OCI-LY3 (cell line): ENCODE data around the gene STK39.

ENCODE experiments used
- H2AFZ ChIP-seq: fragments of 200-600, 300-600 bp; shearing (Covaris generic); 2 replicates; pipeline ENCODE4 v1.6.0; 2014; ENCODE audit warnings: antibody characterized with exemption, low read depth, low read length
- H3K27ac ChIP-seq: fragments of 200-600, 300-600 bp; sonication (generic); 2 replicates; pipeline ENCODE4 v1.5.1; 2014; ENCODE audit warnings: mild to moderate bottlenecking, low read length, moderate library complexity, mixed read lengths
- H3K27me3 ChIP-seq: fragments of 200-600, 300-600 bp; sonication (generic); 2 replicates; pipeline ENCODE4 v1.6.1; 2014; ENCODE audit warnings: low read depth, low read length, mixed read lengths
- H3K36me3 ChIP-seq: fragments of 200-600, 300-600 bp; sonication (generic); replicated peaks from 2 replicates; pipeline ENCODE3; 2014; ENCODE audit warnings: low read depth, low read length, mixed read lengths
- H3K4me1 ChIP-seq: fragments of 300-600, 200-600 bp; sonication (generic); 2 replicates; pipeline ENCODE4 v1.6.1; 2014; ENCODE audit warnings: low read length, mixed read lengths
- H3K4me2 ChIP-seq: fragments of 200-600, 300-600 bp; sonication (generic); 2 replicates; pipeline ENCODE4 v1.6.1; 2014; ENCODE audit warnings: low read length, mixed read lengths
- H3K4me3 ChIP-seq: fragments of 300-600, 200-600 bp; sonication (generic); 2 replicates; pipeline ENCODE4 v1.5.1; 2014; ENCODE audit warnings: antibody characterized with exemption, mild to moderate bottlenecking, low read length, moderate library complexity
- H3K79me2 ChIP-seq: fragments of 300-600, 200-600 bp; shearing (Covaris generic); 2 replicates; pipeline ENCODE4 v1.6.1; 2014; ENCODE audit warnings: mild to moderate bottlenecking, low read length, mixed read lengths
- H3K9ac ChIP-seq: fragments of 300-600, 200-600 bp; shearing (Covaris generic); 2 replicates; pipeline ENCODE4 v1.6.0; 2014; ENCODE audit warnings: mild to moderate bottlenecking, low read length, moderate library complexity
- H3K9me3 ChIP-seq: fragments of 200-600, 300-600 bp; shearing (Covaris generic); 2 replicates; pipeline ENCODE4 v1.6.1; 2014; ENCODE audit warnings: low read length, mixed read lengths; ENCODE audit not compliant: insufficient read depth
- H4K20me1 ChIP-seq: fragments of 200-600, 300-600 bp; sonication (generic); 2 replicates; pipeline ENCODE4 v1.6.1; 2016; ENCODE audit warnings: low read length, mixed read lengths; ENCODE audit not compliant: insufficient read depth
- CTCF ChIP-seq: fragments of 200-600, 300-600 bp; sonication (generic); IDR thresholded peaks from 2 replicates; pipeline ENCODE4 v1.5.1; 2014; ENCODE audit warnings: antibody characterized with exemption, low read length, low read depth
- EZH2phosphoT487 ChIP-seq: fragments of 200-600 bp; shearing (Covaris generic); IDR thresholded peaks from 2 replicates; pipeline ENCODE4 v1.6.1; 2018; ENCODE audit warnings: antibody characterized with exemption, mixed run types, low read depth

The STK39 gene

GRCh38 chr2:168139852-168140251, 107.5 kb downstream of the STK39 start:
- Histone ChIP-seq H3K79me2 (no peaks in the 10 kb centered on the region), H4K20me1 (no peaks in the 10 kb centered on the region), H3K36me3 (no peaks in the 10 kb centered on the region), H3K4me2 (no peak overlapping the region), H2AFZ (no peak overlapping the region), H3K9me3 (no peaks in the 10 kb centered on the region), H3K27me3 (no peaks in the 10 kb centered on the region), H3K27ac (no peak overlapping the region), H3K4me3 (no peak overlapping the region), H3K9ac (no peak overlapping the region), H3K4me1 (no peaks in the 10 kb centered on the region)
- TF ChIP-seq CTCF: no peak
- no peak for TF ChIP-seq EZH2phosphoT487

- Histone ChIP-seq H3K27me3 (no peaks in the 10 kb centered on the region), H3K4me2 (no peak overlapping the region), H3K9ac (no peak overlapping the region), H3K36me3 (no peaks in the 10 kb centered on the region), H4K20me1 (no peaks in the 10 kb centered on the region), H2AFZ (no peak overlapping the region), H3K27ac (no peak overlapping the region), H3K4me1 (no peaks in the 10 kb centered on the region), H3K9me3 (no peaks in the 10 kb centered on the region), H3K4me3 (no peak overlapping the region), H3K79me2 (no peaks in the 10 kb centered on the region)
- TF ChIP-seq CTCF (no peak), EZH2phosphoT487 (no peak)
Observed at GRCh38 chr2:168138901-168139300, 108.5 kb downstream of the STK39 start.

- no peak overlapping the region for H3K4me2 ChIP-seq
- H3K36me3 ChIP-seq: no peaks in the 10 kb centered on the region
- H2AFZ ChIP-seq: no peak overlapping the region
- H3K79me2 ChIP-seq: no peaks in the 10 kb centered on the region
- H3K4me1 ChIP-seq: no peaks in the 10 kb centered on the region
- no peak overlapping the region for H3K27ac ChIP-seq
- TF ChIP-seq EZH2phosphoT487 (no peak), CTCF (no peak)
- no peak overlapping the region for H3K9ac ChIP-seq
- no peaks in the 10 kb centered on the region for H4K20me1 ChIP-seq
- H3K9me3 ChIP-seq: no peaks in the 10 kb centered on the region
- H3K27me3 ChIP-seq: no peaks in the 10 kb centered on the region
- no peak overlapping the region for H3K4me3 ChIP-seq
Observed at GRCh38 chr2:168138374-168138773, 109.0 kb downstream of the STK39 start.

GRCh38 chr2:168137510-168138180, 109.8 kb downstream of the STK39 start:
- H3K4me1 ChIP-seq: no peaks in the 10 kb centered on the region

More at GRCh38 chr2:168137510-168138180, 109.8 kb downstream of the STK39 start:
- Histone ChIP-seq H3K4me3 (no peak overlapping the region), H3K9me3 (no peaks in the 10 kb centered on the region), H3K4me2 (no peak overlapping the region), H4K20me1 (no peaks in the 10 kb centered on the region), H3K36me3 (no peaks in the 10 kb centered on the region), H3K79me2 (no peaks in the 10 kb centered on the region), H3K27me3 (no peaks in the 10 kb centered on the region), H3K27ac (no peak overlapping the region), H2AFZ (no peak overlapping the region), H3K9ac (no peak overlapping the region)
- no peak for TF ChIP-seq CTCF
- TF ChIP-seq EZH2phosphoT487: no peak
